B cell (primary cell): ENCODE results near the gene NIN. TPM values are rescaled to one million over a fixed set of nuclear protein-coding genes. Genes with fewer than 3 reads are reported as not detected.

Experiments
- ATAC-seq: fragments of 200-7000 bp; cut with Tn5 transposase; one replicate; pipeline ENCODE4 v1.10.0; 2021; ENCODE audit warnings: low read depth, mild to moderate bottlenecking, moderate number of reproducible peaks, moderate library complexity
- CTCF ChIA-PET: fragments of 350-600 bp; sonication (Branson Sonifier 250); formaldehyde crosslinking; loops from one replicate; lab custom pipeline; 2021; ENCODE audit warnings: antibody characterized with exemption, inconsistent platforms; lab: Charles Lee
- POLR2A ChIA-PET: fragments of 350-600 bp; sonication (Branson Sonifier 250); formaldehyde crosslinking; loops from one replicate; lab custom pipeline; 2021; ENCODE audit warnings: antibody characterized with exemption; lab: Charles Lee
- DNase-seq: peaks from one replicate; pipeline ENCODE4 v3.0.0; 2013
- H2AFZ ChIP-seq: 2 replicates; pipeline ENCODE4 v1.6.1; 2012; ENCODE audit warnings: mild to moderate bottlenecking, low read depth, low read length; ENCODE audit not compliant: insufficient read depth, poor library complexity, severe bottlenecking
- H3K27ac ChIP-seq, 2 donors: 1 replicate in 1 of 2; 2 replicates in 1 of 2; pipeline ENCODE4 v1.5.1; 2012 to 2013; ENCODE audit warnings: low read length in 2 of 2, mild to moderate bottlenecking in 2 of 2, moderate library complexity in 1 of 2
- H3K27me3 ChIP-seq, 4 experiments: fragments of 200-600 bp in 1 of 4; sonication (generic) in 1 of 4; replicated peaks in 1 of 4; 1 replicate in 2 of 4; 2 replicates in 2 of 4; pipeline versions ENCODE4 v1.6.1 to v1.7.0; 2013 to 2016; ENCODE audit warnings: low read length in 3 of 4, mild to moderate bottlenecking in 2 of 4, mixed read lengths in 1 of 4, moderate library complexity in 1 of 4; ENCODE audit not compliant: insufficient read depth in 4 of 4, control insufficient read depth in 3 of 4; ENCODE audit errors: control extremely low read depth in 1 of 4
- H3K36me3 ChIP-seq, 2 experiments: replicated peaks in 1 of 2; 1 replicate in 1 of 2; 2 replicates in 1 of 2; pipeline versions ENCODE4 v1.6.1 to v1.7.1; 2013; ENCODE audit warnings: low read length in 1 of 2; ENCODE audit not compliant: insufficient read depth in 2 of 2, control insufficient read depth in 1 of 2; ENCODE audit errors: control extremely low read depth in 1 of 2, extremely low read depth in 1 of 2
- H3K4me1 ChIP-seq, 2 donors: fragments of 200-600 bp in 1 of 2; sonication (generic) in 1 of 2; 1 replicate in 1 of 2; 2 replicates in 1 of 2; pipeline versions ENCODE4 v1.5.1 to v1.6.1; 2013 to 2017; ENCODE audit warnings: low read length in 2 of 2; ENCODE audit not compliant: control insufficient read depth in 2 of 2, insufficient read depth in 2 of 2
- H3K4me2 ChIP-seq: replicated peaks from 2 replicates; pipeline ENCODE3; 2012; ENCODE audit warnings: mild to moderate bottlenecking, low read depth, low read length; ENCODE audit not compliant: poor library complexity, severe bottlenecking
- H3K4me3 ChIP-seq, 5 experiments: fragments of 200-600 bp in 1 of 5; sonication (generic) in 1 of 5; 1 replicate in 3 of 5; 2 replicates in 2 of 5; pipeline versions ENCODE4 v1.5.1 to v1.7.0; 2011 to 2016; ENCODE audit warnings: low read length in 4 of 5, mild to moderate bottlenecking in 4 of 5, low read depth in 2 of 5, control low read depth in 1 of 5, moderate library complexity in 1 of 5; ENCODE audit not compliant: insufficient read depth in 1 of 5; ENCODE audit errors: control extremely low read depth in 1 of 5, extremely low read depth in 1 of 5
- H3K79me2 ChIP-seq: fragments of 200-600 bp; sonication (generic); one replicate; pipeline ENCODE4 v1.6.0; 2016; ENCODE audit warnings: low read length; ENCODE audit not compliant: control insufficient read depth, insufficient read depth
- H3K9ac ChIP-seq: fragments of 200-600 bp; sonication (generic); 2 replicates; pipeline ENCODE4 v1.6.1; 2017; ENCODE audit warnings: mild to moderate bottlenecking, low read length, moderate library complexity
- H3K9me3 ChIP-seq, 3 donors: one replicate each; pipeline versions ENCODE4 v1.6.1 to v1.7.1; 2013; ENCODE audit warnings: low read length in 2 of 3; ENCODE audit not compliant: control insufficient read depth in 2 of 3, insufficient read depth in 1 of 3; ENCODE audit errors: control extremely low read depth in 1 of 3
- H4K20me1 ChIP-seq: 2 replicates; pipeline ENCODE4 v1.6.0; 2012; ENCODE audit warnings: mild to moderate bottlenecking, low read length; ENCODE audit not compliant: insufficient read depth, control insufficient read depth, poor library complexity, severe bottlenecking
- H3K27ac Mint-ChIP-seq: one replicate; pipeline ENCODE4 v1.8.0; 2021; ENCODE audit warnings: mixed read lengths
- H3K27me3 Mint-ChIP-seq: one replicate; pipeline ENCODE4 v1.8.0; 2021; ENCODE audit warnings: mixed read lengths
- H3K4me1 Mint-ChIP-seq: one replicate; pipeline ENCODE4 v1.8.0; 2021; ENCODE audit warnings: mixed read lengths
- H3K4me3 Mint-ChIP-seq: one replicate; pipeline ENCODE4 v1.8.0; 2021; ENCODE audit warnings: mixed read lengths
- H3K9me3 Mint-ChIP-seq: one replicate; pipeline ENCODE4 v1.8.0; 2022; ENCODE audit warnings: mixed read lengths; ENCODE audit not compliant: insufficient read depth
- CTCF ChIP-seq: fragments of 200-600 bp; IDR thresholded peaks from one replicate; pipeline ENCODE4 v1.8.0; 2022; ENCODE audit warnings: antibody characterized with exemption, mild to moderate bottlenecking
- EZH2 ChIP-seq: IDR thresholded peaks from 2 replicates; pipeline ENCODE4 v1.6.1; 2012; ENCODE audit warnings: borderline replicate concordance, low read depth, mild to moderate bottlenecking, moderate library complexity, low read length; ENCODE audit not compliant: insufficient read depth, poor library complexity, severe bottlenecking
- WGBS: methylation state at CpG from one replicate; pipeline ENCODE4 v1.1.5; 2013; ENCODE audit warnings: missing lambda C conversion rate; ENCODE audit not compliant: insufficient coverage; 5-methylcytosine and 5-hydroxymethylcytosine counted together
- intact Hi-C: fragments of 100-400 bp; cut with micrococcal nuclease; formaldehyde crosslinking; loops from one replicate; pipeline ENCODE4 v1.10.0; 2022
- polyA plus RNA-seq: library from polyadenylated mRNA; depleted of rRNA; stranded (reverse); fragments of >200 nt; gene quantifications from 2 replicates; pipeline ENCODE4 v1.2.3, GENCODE V29; 2012
- total RNA-seq, 2 donors: library from RNA; stranded (reverse); fragments of 120-200 nt in 1 of 2; gene quantifications; 1 replicate in 1 of 2; 2 replicates in 1 of 2; pipeline versions ENCODE4 v1.2.3 to v1.2.4, GENCODE V29; 2013 to 2022

Gene NIN
- total and polyA plus RNA-seq, 2 donors (not counting 1 experiment from before 2014, with no cell fraction given) = 25.4 to 219 TPM

GRCh38 chr14:50739186-50739585, 91.8 kb downstream of the NIN start:
- H3K9ac ChIP-seq = no peak overlapping the region
- 100% methylated on average over 2 of the region's 4 CpGs for WGBS
- no peaks in the 10 kb centered on the region for H3K9me3 ChIP-seq
- no peak overlapping the region for H3K4me3 ChIP-seq
- H2AFZ ChIP-seq = no peak overlapping the region
- H3K36me3 ChIP-seq = peaks cover 24 to 80% of the 10 kb centered on the region in 2 experiments
- no peaks in the 10 kb centered on the region for H4K20me1 ChIP-seq
- DNase-seq = no peak
- peak overlapping the region in 1 of 2 donors; percentile 67 for H3K27ac ChIP-seq
- ChIA-PET CTCF (interaction anchor here (0.7 to 1.4 kb wide), 4 partner anchors 27 to 121 kb away, joined by 3 to 6 read pairs (median 3); no protein-coding TSS in a partner anchor), POLR2A (no interaction called here)
- H3K4me1 ChIP-seq = peaks cover 3 to 4% of the 10 kb centered on the region in 2 donors
- H3K79me2 ChIP-seq = no peaks in the 10 kb centered on the region
- no peaks in the 10 kb centered on the region for H3K27me3 Mint-ChIP-seq
- intact Hi-C loops = no loop called here
- H3K27ac Mint-ChIP-seq = peak overlapping the region; percentile 46
- no peak for ATAC-seq
- H3K4me1 Mint-ChIP-seq = peaks cover 5% of the 10 kb centered on the region
- no peaks in the 10 kb centered on the region for H3K9me3 Mint-ChIP-seq
- TF ChIP-seq EZH2 (no peak), CTCF (no peak)
- H3K27me3 ChIP-seq = no peaks in the 10 kb centered on the region
- H3K4me3 Mint-ChIP-seq = no peak overlapping the region
- no peak overlapping the region for H3K4me2 ChIP-seq

GRCh38 chr14:50736932-50737419, 94.0 kb downstream of the NIN start:
- Histone ChIP-seq H3K4me2 (no peak overlapping the region), H3K9me3 (no peaks in the 10 kb centered on the region), H3K4me3 (no peak overlapping the region), H3K36me3 (peaks cover 26 to 78% of the 10 kb centered on the region in 2 experiments), H2AFZ (no peak overlapping the region), H3K27ac (peak overlapping the region; percentile 3 to 18), H4K20me1 (no peaks in the 10 kb centered on the region), H3K27me3 (no peaks in the 10 kb centered on the region), H3K79me2 (no peaks in the 10 kb centered on the region), H3K4me1 (peaks cover 3 to 4% of the 10 kb centered on the region in 2 donors), H3K9ac (no peak overlapping the region)
- peaks cover 5% of the 10 kb centered on the region for H3K4me1 Mint-ChIP-seq
- intact Hi-C loops = no loop called here
- DNase-seq (no peak), ATAC-seq (no peak)
- no peak overlapping the region for H3K27ac Mint-ChIP-seq
- no peaks in the 10 kb centered on the region for H3K27me3 Mint-ChIP-seq
- no peaks in the 10 kb centered on the region for H3K9me3 Mint-ChIP-seq
- CTCF ChIA-PET = interaction anchor here (0.7 to 5.4 kb wide), 7 partner anchors 18 to 125 kb away, joined by 3 to 23 read pairs (median 5); no protein-coding TSS in a partner anchor
- TF ChIP-seq CTCF (no peak), EZH2 (no peak)
- POLR2A ChIA-PET = interaction anchor here (1.1 kb wide), 1 partner anchor 29 kb away, joined by 3 read pairs; no protein-coding TSS in a partner anchor
- 76% methylated on average over 4 of the region's 6 CpGs for WGBS
- no peak overlapping the region for H3K4me3 Mint-ChIP-seq
